Endothelial cell of umbilical vein (primary cell): Measurements from ENCODE around the gene ALPL.

Source experiments
- EZH2 ChIP-seq: IDR thresholded peaks from 2 replicates; pipeline ENCODE4 v1.6.1; 2012; ENCODE audit warnings: borderline replicate concordance, low read depth, mild to moderate bottlenecking, moderate library complexity, low read length, inconsistent platforms; ENCODE audit not compliant: severe bottlenecking
- FOS ChIP-seq: IDR thresholded peaks from 2 replicates; pipeline ENCODE4 v1.6.1; 2011; ENCODE audit warnings: mild to moderate bottlenecking, low read length, moderate library complexity, borderline replicate concordance; ENCODE audit not compliant: insufficient read depth
- JUN ChIP-seq: IDR thresholded peaks from 2 replicates; pipeline ENCODE4 v1.6.1; 2011; ENCODE audit warnings: borderline replicate concordance, low read depth; ENCODE audit not compliant: insufficient read length, insufficient read depth
- MYC ChIP-seq: IDR thresholded peaks from one replicate; pipeline ENCODE4 v1.6.1; 2011; ENCODE audit warnings: mild to moderate bottlenecking, low read depth, low read length
- POLR2A ChIP-seq: IDR thresholded peaks from 2 replicates; pipeline ENCODE4 v1.6.1; 2012; ENCODE audit warnings: low read depth, mild to moderate bottlenecking, control low read depth, low read length
- POLR2AphosphoS5 ChIP-seq: IDR thresholded peaks from 2 replicates; pipeline ENCODE4 v1.6.1; 2012; ENCODE audit warnings: low read depth, mild to moderate bottlenecking, control low read depth, low read length, moderate library complexity; ENCODE audit not compliant: insufficient read depth
- TF ChIP-seq, protein P1 (sequence below), 2 donors: IDR thresholded peaks; 1 replicate in 1 of 2; 2 replicates in 1 of 2; pipeline ENCODE4 v1.5.1; 2011; ENCODE audit warnings: low read length in 2 of 2, mild to moderate bottlenecking in 2 of 2, moderate library complexity in 2 of 2, control low read depth in 1 of 2, inconsistent platforms in 1 of 2, low read depth in 1 of 2; ENCODE audit not compliant: insufficient read depth in 1 of 2; ENCODE audit errors: extremely low read depth in 1 of 2

DNA sequence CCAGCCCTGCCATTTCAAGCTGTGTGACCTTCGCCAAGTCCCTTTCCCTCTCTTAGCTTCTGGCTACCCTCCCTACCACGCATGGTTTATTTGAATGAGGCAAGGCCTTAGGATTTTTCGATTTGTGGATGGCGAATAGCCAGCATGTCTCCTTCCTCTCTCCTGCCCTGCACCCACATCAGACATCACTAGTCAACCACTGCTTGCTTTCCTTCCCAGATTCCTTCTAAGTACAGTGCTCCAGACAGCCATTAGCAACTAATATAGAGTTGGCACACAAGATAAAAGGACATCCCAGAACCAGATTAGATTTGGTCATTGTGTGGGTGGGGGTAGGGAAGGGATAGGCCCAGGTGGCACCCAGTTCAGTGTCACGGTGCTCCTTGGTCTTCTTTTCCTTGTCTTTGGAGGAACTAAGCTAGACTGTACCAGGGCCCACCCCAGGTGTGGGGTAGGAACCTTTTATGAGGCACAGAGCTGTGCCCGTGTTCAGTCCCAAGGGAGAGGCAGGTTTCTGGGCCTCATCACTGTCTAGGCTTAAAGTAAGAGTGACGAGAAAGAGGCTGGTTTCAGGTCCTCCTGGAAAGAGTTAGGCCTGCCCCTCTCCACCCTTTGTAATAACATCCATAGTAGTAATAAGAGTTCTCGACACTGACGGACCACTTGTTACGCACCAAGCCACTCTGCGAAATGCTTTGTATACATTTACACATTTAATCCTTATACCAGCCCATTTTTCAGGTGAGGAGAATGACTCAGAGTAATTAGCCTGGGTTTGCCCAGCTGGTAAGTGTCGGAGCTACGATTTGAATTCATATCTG is 8.6 kb downstream of the ALPL start:
- TF ChIP-seq POLR2A (no peak), POLR2AphosphoS5 (no peak), FOS (no peak), MYC (no peak), EZH2 (no peak), JUN (no peak)
- TF ChIP-seq, protein P1, sequence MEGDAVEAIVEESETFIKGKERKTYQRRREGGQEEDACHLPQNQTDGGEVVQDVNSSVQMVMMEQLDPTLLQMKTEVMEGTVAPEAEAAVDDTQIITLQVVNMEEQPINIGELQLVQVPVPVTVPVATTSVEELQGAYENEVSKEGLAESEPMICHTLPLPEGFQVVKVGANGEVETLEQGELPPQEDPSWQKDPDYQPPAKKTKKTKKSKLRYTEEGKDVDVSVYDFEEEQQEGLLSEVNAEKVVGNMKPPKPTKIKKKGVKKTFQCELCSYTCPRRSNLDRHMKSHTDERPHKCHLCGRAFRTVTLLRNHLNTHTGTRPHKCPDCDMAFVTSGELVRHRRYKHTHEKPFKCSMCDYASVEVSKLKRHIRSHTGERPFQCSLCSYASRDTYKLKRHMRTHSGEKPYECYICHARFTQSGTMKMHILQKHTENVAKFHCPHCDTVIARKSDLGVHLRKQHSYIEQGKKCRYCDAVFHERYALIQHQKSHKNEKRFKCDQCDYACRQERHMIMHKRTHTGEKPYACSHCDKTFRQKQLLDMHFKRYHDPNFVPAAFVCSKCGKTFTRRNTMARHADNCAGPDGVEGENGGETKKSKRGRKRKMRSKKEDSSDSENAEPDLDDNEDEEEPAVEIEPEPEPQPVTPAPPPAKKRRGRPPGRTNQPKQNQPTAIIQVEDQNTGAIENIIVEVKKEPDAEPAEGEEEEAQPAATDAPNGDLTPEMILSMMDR (IDR thresholded peaks at IDR 0.05; ENCODE audit: extremely low read depth in 1 of 2, insufficient read depth in 1 of 2, low read depth in 1 of 2, low read length in 2 of 2): no peak
